ENCODE measurements around the gene FRMPD4.

The FRMPD4 gene

DNA sequence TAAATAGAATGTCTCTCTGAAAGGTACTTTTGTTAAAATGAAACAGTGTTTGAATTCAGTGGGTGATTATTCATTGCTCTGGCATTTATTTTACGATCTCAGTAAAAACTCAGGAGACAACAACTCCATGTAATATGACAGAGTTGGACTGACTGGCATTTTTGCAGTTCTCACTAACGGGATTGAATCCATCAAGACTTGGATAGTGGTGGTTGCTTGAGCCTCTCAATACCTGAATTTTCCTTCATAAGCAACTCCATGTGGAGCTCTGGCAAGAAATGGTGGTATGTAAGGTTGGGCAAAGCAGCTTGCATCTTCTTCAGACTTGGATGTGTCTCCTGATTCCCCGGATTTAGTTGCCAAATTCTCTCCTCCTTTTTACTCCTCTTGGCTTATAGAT is 72.7 kb downstream of the FRMPD4 start:
- DNase-seq (ENCODE audit: low read depth in 2 of 2), result no peak

DNA sequence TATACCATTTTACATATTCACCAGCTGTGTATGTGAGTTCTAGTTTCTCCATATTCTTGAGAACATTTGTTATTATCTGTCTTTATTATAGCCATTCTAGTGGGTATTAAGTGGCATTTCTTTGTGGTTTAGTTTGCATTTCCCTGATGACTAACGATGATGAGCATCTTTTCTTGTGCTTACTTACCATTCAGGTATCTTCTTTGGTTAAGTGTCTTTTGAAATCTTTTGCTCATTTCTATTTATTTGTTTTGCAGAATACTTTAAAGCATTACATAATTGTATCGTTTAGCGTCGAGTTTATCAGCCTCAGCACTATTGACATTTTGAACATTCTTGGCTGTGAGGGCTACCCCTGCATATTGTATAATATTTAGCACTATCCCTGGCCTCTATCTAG is 85.4 kb downstream of the FRMPD4 start:
- DNase-seq (ENCODE audit: low read depth in 2 of 2), result no peak

DNA sequence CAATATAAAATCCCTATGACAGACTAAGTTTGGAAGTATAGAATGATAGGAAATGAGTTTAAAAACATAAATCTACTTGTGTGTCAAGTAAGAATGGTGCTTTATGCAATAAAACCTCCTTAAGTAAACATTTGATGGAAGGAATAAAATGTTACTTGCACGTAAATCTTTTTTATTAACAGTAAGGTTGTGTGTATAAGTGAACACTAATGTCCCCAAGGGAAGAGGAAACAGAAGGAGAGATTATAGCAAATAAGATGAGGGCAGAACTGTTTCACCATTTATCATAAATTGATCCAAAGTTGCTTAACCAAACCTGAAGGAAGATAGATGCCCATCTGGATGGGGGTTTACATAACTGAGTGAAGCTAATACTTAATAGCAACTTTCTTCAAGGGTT is 86.8 kb downstream of the FRMPD4 start:
- no peak for DNase-seq (ENCODE audit: low read depth in 2 of 2)

DNA sequence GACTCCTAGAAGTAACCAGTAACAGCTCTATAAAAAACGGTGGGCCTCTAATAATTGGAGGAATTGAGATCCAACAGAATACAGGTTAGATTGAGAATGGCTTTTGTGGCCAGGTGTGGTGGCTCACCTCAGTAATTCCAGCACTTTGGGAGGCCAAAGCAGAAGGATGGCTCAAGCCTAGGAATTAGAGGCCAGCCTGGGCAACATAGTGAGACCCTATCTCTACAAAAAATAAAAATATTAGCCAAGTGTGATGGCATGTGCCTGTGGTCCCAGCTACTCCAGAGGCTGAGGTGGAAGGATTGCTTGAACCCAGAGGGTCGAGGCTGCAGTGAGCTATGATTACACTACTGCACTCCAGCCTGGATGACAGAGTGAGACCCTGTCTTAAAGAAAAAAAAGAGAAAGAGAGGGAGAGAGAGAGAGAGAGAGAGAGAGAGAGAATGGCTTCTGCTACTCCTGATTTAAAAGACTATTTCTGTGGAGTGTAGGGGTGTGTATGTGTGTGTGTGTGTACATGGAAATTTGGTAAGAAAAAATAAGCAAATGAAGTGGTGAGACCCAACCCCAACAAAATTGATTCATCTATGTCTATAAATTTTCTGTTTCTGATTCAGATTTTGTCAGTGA is 89.3 kb downstream of the FRMPD4 start:
- DNase-seq (ENCODE audit: low read depth in 2 of 2), result no peak

DNA sequence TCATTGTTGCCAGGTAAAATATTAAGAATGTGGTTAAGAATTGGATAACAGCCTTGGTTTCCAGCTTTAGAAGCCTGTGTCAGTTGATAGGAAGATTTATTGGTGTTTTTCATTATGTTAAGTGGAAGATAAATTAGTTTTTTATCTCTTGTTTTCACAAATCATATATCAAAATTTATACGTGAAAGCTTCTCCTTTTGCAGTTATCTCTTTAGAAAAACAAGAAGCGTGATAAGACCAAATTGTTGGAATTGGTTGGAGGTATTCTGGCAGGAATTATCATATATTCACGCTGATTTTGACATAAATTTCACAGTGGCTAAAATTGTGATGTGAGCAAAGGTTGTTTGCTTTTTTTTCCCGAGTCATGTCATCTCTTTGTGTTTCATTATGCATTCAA is 90.6 kb downstream of the FRMPD4 start:
- DNase-seq (ENCODE audit: low read depth in 2 of 2), result no peak

DNA sequence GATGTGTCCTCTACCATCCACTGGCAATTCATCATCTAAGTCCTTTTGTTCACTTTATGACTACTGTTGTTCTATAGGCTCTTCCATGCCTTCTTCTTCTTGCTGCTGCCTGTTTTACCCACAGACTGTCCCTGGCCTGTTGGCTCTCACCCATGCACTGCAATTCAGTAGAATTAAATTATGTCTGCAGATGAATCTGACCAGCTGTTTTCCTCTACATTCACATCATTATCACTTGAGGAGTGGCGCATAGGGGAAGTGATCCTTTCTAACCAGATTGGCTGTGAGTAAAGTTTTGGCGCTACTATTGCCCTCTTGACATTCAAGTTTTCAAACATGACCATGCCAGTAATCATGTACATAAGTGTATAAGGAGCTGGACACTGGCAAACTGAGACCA is 91.7 kb downstream of the FRMPD4 start:
- DNase-seq (ENCODE audit: low read depth in 2 of 2), result no peak

DNA sequence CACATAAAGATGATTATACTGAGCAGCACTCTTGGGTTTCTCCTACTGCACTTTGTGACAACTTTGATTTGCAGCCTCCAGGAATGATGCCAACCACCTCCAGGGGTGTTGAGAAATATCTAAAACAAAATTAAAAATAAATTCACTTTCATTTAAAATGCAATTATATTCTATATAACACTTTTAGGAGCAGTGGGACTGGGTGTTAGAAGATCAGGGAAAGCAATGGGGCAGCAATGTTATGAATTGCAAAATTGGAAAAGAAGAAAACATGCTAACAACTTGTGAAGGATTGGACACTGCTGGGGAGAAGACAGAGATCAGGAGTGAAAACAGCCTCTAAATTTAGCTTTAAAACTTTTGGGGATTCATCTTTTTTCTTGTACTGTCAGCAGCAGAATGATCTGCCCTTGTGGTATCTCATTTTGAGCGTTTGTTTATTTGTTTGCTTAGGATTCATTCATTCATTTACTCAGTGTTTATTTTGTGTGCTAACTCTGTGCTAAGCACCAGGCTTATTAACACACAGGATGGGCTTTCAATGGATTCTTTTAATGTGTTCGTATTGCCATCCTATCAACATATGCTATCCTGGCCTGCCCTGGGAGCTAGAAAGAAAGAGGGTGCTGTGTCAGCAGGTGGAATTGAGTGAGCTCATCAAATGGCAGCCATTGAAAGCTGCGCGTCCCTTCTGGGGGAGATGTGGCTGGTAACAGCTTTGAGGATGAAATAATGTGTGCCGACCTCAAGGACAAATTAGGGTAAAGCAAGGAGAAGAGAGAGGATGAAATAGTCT is 96.5 kb downstream of the FRMPD4 start:
- no peak for DNase-seq (ENCODE audit: low read depth in 2 of 2)

DNA sequence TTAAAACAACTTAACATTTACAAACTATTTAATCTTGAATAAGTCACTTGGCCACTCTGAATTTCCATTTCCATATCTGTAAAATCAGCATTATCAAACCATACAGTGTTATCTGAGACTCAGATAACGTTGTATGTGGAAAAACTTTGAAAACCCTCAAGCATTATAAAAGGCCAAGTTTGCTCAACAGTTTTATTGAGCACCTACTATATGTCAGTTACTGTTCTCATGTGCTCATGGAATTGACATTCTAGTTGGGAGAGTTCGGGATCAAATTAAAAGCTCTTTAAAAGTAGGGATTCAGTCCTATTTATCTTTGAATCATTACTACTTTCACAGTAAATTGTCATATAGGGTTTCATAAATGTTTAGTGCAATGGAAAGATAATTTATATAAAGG is 97.9 kb downstream of the FRMPD4 start:
- no peak for DNase-seq (ENCODE audit: low read depth in 2 of 2)

DNA sequence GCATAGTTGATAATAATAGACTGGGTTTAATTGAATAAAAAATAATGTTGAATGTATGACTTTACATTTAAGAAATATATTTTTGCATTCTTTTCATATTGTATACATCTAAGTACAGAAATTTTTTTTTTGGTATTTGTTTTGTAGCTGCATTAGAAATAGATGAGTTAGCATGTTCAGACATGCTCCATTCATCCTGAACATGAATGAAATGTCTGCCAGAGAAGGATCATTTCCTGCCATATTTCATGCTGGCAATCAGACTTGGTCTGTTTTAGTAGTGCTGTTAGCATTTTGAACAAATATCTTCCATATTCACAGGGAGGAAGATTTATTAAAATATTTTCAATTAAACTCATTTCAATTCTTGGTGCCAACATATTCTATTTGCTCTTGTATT is 98.9 kb downstream of the FRMPD4 start:
- no peak for DNase-seq (ENCODE audit: low read depth in 2 of 2)

DNA sequence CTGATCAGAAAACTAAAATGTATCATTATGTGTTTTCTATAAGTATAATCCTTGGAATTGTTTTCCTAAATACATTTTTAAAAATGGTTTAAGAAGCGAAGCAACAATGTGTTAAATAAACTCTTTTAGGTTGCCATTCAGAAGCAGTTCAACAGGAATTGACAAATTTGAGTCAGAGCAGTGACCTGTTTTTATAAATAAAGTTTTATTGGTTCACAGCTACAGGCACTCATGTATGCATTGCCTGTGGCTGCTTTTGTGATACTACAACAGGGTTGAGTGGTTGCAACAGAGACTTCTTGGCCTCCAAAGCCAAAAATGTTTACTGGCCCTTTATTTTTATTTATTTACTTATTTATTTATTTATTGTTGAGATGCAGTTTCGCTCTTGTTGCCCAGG is 99.5 kb downstream of the FRMPD4 start:
- no peak for DNase-seq (ENCODE audit: low read depth in 2 of 2)

DNA sequence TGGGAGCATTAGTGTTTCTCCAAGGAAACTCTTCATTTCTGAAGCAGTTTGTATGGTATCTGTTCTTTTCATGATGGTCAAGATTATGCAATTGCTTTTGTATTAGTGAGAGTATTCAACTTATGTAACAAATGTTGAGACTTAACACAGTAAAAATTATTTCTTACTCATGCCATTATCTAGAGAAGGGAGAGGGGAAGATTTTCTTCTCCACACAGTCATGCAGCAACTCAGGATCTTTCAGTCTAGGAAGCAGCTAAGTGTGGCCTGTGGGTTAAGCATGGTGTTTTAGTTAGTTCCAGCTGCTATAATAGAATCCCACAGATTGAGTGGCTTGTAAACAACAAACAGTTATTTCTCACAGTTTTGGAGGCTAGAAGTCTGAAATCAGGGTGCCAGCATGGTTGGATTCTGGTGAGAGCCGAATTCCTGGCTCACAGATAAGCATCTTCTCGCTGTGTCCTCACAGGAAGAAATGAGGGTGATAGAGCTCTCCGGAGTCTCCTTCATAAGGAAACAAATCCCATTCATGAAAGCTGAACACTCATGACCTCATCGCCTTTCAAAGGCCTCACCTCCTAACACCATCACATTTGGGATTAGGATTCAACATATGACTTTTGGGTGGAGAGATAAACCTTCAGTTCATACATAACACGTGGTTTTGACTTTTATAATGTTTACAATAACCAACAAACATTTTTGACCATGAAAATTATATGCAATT is 101.2 kb downstream of the FRMPD4 start:
- no peak for DNase-seq (ENCODE audit: low read depth in 2 of 2)

DNA sequence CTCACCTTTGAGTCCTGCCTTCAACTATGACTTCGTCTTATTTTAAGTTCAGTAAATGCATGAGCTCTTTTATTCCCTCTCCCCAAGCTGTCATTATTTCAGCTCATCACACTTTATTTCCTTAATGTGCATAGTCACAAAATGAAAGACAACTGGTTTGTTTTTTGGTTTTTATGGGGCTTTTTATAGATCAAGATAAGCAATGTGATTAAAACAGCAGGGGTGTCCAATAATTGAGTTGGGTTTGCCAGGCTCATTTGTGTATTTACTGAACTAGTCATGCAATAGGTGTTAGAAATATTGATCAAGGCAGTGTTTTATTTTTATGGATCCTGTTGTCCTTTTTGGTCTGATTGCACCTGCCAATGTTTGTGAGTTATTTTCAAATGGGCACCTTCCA is 102.2 kb downstream of the FRMPD4 start:
- DNase-seq (ENCODE audit: low read depth in 2 of 2), result no peak

DNA sequence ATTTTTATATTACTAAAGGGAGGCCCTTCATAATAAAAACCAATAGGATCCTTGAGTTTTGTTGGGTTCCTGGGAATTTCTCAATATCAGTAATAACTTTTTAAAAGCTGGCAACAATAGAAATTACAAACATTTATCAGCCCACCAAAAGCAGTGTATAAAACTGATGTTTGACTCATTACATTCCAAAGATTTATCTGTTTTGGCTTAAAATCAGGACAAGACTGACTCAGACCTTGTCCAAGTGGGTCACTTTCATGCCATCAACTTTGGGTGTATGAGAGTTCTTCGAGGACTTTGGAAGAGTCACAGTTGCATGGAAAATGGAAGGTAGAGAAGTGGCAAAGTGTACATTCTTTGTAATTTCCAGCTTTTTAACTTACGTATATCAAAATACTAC is 102.8 kb downstream of the FRMPD4 start:
- DNase-seq (ENCODE audit: low read depth in 2 of 2), result no peak

DNA sequence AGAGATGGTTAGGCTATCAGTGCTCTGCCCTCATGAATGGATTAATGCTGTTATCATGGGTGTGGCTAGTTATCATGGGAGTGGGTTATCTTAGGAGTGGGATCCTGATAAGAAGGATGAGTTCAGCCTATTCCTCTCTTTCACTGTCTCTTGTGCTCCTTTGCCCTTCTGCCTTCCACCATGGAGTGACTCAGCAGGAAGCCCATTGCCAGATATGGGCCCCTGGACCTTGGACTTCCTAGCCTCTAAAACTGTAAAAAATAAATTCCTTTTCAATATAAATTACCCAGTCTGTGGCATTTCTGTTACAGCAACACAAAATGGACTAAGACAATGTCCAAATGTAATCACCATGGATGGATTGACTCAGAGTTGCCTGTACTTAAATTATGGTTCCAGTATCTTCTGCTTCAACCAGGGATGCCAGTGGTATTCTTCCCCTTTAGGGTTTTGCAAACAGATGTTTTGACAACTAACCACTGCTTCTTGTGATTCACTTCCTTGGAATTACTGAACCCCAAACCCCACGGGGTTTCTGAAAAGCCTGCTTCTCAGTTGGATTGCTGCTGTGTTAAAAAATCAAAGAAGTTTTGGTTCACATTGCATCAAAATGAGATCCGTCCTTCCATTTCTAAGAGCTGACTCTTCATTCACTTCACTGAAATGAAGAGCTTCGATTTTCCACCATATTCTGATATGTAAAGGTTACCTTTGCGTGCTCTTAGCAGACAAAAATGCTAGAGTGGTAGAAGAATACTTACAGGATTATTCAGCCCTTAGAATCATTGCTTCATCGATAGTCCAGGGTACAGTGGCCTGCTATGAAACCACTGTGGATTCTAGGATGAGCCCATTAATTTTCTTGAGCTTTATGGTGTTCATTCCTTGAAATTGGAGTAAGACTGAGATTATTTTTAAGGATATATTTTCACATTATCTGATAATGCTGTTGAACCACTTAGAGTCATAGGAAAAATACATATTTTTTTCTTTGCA is 107.7 kb downstream of the FRMPD4 start:
- no peak for DNase-seq (ENCODE audit: low read depth in 2 of 2)

DNA sequence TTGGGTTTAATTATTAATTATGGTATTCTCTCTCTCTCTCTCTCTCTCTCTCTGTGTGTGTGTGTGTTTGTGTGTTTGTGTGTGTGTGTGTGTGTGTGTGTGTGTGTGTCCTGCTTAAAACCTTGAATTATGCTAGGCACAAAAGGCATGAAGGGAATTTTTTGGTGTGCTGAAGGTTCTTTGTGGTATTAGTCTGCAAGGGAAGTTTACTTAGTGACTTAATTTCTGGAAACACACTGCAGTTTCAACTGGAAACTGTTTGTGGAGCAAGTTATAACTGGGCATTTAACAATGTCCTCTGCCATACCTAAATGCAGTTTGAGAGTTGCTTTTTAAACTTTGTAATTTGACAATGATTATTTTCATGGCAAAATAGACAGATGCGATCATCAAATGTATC is 111.7 kb downstream of the FRMPD4 start:
- DNase-seq (ENCODE audit: low read depth in 2 of 2), result no peak

DNA sequence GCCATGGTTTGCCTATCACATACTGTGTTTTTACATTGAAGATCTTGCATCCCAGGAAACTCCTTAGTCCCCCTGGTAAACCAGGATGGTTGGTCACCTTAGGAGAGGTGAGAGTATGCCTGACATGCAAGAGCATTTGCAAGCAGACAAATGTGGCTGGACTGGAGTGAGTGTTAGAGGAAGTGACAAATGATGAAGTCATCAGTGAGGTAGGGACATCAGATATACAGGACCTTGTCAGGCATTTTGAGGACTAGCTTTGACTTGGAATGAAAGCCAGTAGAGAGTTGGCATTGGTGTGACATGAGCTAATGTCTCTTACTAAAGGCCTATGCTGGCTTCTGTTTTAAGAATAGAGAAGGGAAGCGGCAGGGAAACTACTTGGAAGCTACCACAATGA is 124.9 kb downstream of the FRMPD4 start:
- DNase-seq (ENCODE audit: low read depth in 2 of 2), result no peak

DNA sequence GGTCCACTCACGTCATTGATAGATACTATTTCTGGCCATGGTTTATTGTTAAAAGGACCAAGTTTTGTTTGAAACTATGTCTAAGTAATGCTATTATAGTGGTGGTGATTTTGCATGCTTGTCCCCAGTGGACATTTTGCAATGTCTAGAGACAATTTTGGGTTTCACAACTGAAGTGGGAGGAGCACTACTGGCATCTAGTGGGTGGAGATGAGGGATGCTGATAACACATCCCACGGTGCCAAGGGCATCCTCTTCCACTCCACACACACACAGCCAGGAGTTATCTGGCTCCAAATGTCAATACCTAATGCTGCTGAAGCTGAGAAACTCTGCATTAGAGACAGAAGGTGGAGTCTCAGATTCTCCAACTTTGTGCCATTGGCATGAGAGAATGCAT is 131.2 kb downstream of the FRMPD4 start:
- DNase-seq (ENCODE audit: low read depth in 2 of 2), result no peak

DNA sequence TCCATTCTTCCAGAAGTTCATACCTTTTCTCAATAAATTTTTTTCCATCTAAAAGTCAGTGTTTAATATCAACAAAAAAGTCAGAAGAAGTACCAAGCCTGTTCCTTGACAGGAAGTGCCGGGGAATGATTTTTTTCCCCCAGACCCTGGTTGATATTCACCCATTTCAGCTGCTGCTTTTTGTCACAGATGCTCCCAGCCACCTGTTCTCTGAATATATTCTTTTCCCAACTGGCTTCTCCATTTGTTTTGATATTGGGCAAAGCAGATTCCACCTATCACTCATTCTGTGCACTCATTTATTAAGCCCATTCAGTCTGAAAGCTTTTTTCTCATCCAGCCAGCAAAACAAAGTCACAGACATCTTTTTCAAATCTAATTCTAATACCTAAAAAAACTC is 139.9 kb downstream of the FRMPD4 start:
- no peak for DNase-seq (ENCODE audit: low read depth in 2 of 2)

DNA sequence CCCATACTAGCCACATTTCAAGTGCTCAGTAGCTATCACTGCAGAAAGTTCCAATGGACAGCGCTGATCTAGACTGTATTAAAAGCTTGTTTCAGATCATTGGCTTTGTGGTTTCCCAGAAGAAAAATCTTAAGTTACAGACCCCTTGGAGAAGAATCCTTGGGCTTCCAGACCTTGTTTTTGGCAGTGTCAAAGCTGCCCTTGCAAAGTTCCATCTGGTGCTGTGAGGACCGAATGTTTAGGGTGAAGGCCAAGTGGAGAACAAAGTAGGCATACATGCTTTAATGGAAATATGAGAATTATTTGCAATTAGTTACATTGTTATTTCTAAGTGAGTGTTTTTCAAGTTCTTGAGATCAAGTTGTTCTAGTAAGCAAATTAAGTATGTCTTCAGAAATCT is 144.7 kb downstream of the FRMPD4 start:
- DNase-seq (ENCODE audit: low read depth in 2 of 2), result no peak

DNA sequence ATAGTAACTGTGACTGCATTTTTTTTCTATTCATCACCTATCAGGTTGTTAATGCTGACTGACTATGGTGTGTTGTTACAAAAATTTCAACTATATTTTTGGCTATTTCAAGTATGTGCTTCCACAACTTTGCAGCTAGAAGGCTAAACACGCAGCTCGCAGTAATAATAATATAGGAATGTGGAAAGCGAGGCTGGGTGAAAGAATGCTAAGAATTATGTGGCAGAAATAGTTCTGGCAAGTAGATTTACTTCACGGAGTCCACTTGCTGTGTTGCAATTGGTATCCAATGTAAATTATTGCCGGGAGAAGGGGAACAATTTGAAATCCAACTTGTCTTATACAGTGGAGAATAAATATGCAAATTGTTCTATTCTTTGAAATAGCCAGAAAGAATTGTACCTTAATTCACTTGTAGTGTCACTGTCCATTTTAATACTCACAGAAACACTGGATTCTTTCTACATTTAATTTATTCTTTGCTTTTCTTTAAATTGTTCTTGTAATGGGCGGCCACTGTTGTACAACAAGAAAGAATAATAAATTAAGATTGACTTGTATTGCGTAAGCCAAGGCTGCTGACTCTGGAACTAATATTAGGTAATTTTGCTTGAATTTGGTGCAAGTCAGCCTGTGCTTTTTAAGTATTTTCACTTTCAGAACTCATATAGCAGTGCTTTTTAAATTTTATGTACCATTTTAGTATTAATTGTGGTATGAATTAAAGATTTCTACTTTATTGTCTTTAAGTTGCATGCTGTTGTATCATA is 154.9 kb downstream of the FRMPD4 start:
- DNase-seq (ENCODE audit: low read depth in 2 of 2), result no peak

DNA sequence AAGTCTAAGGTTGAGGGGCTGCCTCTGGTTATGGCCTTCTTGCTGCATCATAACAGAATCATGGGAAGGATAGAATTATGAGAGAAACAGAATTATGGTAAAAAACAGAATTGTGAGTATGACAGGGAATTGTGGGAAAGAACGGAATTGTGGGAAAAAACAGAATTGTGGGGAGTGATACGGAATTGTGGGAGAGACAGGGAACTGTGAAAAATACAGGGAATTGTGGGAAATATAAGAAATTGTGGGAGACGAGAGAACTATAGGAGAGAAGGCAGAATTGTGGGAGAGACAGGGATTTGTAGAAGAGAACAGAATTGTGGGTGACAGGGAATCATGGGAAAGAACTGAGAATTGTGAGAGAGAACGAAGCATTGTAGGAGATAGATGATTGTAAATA is 159.1 kb downstream of the FRMPD4 start:
- DNase-seq (ENCODE audit: low read depth in 2 of 2), result no peak

Data from stimulated activated CD4-positive, alpha-beta T cell treated with anti-CD3 and anti-CD28 coated beads, Interleukin-12 subunit alpha, Interleukin-12 subunit beta, amount 100 ng/mL, for 24 hours (primary cell).